SHP77 (cell line): ENCODE measurements around the gene DPF3.

Experiments
- DNase-seq, 2 experiments: peaks; one replicate each; lab custom pipeline; 2025; lab: John Stamatoyannopoulos, UW

Gene DPF3

DNA sequence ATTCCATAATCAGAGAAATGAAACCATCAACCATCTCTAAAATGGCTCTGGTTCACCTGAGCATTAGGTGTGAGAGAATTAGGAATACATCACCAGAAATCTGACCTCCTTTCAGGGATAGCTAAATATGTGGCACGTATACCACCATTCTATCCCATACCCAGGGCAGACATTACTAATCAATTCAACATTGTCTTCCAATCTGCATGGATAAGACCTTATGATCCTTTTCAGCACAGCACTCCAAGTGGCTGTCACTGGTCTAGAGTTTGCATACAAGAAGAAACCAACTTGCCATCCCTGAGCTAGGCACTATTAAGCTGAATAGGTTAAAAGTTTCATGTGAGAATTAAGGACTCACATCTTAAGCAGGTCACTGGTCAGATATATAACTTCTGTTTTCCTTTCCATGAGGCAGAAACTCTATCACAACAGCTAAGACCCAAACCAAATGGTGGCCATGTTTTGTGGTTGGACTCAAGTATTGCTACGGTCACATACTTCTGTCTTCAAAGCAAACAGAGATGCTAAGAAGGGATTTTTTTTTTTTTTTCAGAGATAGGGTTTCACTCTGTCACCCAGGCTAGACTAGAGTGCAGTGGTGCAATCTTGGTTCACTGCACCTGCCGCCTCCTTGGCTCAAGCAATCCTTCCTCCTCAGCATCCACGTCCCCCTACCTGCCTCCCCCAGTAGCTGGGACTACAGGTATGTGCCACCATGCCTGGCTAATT, 249.0 kb downstream of the DPF3 start:
- DNase-seq, result no peak

DNA sequence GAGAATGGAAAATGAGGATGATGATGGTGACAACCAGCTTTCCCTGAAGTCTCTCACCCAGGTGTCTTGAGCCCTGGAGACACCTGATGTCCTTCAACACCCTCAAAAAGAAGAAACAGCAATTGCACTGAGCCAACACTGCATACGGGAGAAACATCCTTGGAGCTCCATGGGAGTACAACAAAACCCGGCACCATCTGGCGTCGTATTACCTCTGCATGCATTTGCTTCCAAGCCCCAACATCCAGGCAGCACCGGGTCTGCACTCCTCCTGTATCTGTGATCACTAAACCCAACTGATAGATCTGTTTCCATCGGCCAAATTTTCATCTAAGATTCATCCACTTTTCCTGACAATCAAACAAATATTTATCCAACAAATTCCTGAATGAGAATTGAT, 249.9 kb downstream of the DPF3 start:
- DNase-seq, result no peak

DNA sequence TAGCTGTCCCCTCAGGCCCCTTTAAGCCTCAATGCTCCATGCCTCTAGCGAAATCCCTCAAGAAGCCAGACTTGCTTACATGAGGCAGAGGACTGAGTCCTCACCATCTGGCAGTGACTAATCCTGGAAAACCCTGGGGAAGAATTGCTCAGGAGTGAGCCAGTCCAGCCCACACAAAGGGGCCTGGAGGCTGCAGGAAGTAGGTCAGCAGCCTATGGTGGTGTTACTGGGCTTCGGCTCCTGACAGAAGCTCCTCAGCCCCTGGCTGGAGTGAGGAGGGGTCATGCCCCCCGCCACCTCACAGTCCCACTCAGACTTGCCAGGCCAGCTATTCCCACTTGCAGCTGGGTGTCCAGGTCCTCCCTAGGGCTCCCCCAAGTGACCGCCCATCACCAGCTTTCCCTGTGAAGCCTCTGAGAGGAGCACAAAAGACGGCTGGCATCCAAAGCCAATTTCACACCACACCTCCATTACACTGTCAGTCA, 250.5 kb downstream of the DPF3 start:
- no peak for DNase-seq

DNA sequence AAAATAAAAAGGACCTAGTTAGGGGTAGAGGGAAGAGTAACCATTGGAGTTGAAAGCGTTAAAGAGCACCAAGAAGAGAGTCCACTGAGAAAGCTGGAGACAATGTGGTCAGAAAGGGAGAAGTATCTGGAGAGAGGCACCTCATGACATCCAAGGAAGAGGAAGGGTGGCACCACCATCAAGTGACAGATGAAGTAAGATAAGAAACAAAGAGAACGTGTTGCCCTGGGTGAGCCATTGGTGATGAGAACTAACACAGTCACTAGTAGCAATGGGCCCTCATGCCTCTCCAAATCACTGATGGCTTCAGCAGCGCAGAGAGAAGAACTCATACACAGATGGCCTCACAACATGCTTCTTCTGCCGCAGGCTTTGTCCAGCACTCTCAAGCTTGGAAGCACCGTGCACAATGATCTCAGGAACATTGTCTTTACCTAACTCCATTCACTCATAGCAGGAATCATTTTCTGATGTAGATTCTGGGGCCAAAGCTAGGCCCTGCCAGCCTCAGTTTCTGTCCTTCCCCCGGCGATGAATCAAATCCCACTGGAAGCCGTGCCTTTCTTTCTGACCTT, 252.9 kb downstream of the DPF3 start:
- no peak for DNase-seq

DNA sequence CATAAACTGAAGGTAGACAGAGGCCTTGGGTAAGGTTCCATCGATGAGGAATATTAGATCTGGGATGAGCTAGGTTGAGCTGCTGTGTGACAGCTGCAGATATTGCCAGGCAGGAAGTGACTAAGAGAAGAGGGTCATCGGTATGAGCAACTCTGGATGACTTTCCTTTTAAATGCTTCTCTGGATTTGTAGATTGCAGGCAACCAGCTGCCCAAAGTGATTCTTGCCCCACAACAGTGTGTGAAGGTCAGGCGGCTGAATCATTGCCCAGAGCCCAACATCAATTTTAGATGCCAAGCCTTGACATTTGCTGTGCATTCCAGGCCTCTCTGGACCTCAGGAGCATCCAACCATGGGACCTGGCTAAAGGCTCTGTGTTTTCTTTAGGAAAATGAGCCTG, 255.9 kb downstream of the DPF3 start:
- no peak for DNase-seq

DNA sequence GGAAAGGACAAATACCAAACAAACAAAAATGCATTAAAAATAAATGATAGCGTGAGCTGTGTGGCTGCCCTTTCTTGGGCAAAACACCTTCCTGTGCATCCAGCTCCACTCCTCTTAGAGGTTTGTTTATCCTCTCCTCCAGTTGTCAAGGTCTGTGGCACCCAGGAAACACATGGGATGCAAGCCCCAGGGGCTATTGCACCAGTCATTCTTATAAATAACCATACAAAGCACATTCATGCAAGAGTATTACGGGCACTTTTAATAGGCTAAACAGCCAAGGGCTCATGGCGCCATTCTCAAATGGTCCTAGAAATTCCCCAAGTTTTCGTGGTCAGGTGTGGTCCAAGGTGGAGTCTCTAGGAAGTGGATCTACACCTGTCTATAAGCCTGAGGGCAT, 257.0 kb downstream of the DPF3 start:
- no peak for DNase-seq

DNA sequence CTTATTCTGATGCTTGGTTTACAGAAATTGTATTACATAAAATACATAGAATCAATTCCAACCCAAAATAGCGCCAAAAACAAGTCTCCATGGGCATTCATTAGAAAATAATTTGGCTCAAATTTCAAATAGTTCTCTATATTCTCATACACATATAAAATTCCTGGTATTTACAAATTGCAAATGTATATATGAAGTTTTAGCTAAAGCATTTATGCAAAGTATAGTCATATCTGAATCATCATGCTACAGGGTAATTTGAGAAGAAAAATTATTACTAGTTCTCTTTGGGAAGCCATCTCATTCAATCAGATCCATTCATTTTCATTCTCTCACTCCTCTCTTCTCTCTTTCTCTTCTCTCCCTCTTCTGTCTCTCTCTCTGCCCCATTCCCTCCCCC, 257.8 kb downstream of the DPF3 start:
- no peak for DNase-seq

DNA sequence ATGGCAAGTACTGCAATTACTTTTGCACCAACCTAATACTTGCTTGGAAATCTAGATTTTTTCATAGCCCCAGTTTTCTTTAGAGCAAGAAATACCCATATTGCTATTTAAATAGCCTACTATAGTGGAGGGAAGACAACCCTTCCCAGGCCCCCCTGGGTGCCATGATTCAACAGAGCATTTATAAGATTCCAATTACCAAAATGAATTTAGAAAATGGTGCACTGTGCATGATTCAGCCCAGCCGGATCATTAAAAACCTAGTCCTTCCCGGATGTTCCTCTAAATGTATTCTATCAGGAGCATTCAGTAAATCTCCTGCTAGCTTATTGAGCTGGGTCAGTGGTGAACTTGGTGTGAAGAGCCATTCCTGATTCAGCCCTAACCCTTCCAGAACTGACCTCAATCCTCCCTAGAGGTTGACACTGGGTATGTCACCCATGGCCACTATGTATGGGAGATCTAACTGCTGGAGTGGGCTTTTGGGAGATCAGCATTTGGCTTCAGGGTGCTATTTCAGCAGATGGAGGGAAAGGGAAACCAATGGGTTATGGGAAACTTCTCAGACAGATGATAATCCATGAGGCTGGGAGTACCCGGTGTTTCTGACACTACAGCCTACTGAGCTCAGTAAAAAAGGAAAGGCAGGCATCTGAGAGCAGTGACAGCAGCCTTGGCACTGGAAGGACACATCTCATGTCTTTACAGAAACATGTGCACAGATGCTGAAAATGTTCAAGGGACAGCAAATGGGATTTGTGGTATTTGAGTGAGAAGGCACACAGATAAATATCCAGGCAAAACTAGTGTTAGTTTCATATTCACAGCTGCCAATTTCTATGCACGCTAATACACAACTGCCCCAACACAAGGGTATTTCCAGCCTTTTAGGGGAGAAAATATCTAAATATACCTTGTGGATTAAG, 258.9 kb downstream of the DPF3 start:
- DNase-seq, result no peak

DNA sequence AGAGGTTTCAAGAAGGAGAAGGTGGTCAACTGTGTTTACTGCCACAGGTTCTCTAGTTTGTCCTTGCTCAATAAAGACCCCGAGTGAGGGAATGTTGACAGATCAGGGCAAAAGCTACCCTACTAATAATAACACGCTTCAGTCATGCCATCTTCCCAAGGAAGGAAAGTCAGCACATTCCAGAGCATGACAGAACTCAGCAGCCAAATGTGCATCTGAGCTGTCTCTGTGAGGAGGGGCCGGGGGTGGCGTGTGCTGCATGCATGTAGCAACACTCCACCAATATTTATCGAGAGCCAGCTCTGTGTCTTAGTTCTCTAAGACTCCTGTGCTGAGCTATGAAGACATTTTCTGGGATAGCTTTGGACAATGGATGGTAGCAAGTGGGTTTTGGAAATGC, 260.4 kb downstream of the DPF3 start:
- DNase-seq, result no peak

DNA sequence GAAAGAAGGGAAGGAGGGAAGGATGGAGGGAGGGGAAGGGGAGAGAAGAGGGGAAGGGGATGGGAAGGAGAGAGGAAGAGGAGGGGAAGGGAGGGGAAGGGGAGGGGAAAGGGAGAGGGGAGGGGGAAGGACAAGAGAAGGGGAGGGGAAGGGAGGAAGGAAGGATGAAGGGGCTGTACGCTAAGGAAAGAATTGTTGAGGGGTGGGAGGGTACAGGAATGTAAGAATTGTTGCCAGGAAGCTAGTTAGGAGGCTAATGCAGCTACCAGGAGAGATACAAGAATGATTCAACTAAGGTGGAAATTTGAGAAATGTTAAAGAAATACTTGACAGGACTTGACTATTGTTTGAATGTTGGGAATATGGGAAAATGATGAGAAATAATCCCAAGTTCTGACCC, 261.2 kb downstream of the DPF3 start:
- DNase-seq, result no peak

DNA sequence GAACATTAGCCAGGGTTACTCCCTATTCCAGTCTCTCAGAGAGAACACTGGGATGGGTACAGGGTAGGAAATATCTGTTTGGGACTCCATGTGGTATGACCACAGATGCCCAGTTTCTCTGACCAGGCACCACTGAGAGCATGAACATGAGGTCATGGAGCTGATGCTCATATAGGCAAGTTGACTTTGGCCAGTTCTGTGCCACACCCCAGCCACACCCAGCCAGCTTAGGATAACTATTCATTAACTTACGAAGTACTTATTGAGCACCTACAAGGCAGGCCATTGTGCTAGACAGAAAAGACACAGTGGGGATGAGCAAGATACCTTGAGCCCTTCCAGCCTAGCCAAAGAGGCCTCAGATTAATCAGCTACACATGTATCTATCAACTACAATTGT, 262.5 kb downstream of the DPF3 start:
- DNase-seq, result no peak

DNA sequence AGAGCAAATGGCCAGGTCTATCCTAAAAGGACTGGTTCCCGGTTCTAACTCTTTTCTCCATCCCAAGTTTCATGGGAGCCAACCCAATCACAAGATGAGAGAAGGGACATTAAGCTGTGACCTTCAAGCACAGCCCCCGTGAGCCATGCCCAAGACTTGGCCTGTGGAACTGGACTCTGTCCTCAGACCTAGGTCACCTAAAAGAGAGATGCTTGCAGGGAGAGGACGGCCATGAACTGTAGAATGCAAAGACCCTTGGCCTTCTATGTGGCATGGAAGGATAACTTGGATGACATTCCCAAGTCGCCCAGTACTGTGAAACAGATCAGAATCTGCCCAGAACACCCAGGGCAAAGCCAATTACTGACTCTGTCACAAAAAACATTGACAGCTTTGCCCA, 263.5 kb downstream of the DPF3 start:
- DNase-seq, result no peak

DNA sequence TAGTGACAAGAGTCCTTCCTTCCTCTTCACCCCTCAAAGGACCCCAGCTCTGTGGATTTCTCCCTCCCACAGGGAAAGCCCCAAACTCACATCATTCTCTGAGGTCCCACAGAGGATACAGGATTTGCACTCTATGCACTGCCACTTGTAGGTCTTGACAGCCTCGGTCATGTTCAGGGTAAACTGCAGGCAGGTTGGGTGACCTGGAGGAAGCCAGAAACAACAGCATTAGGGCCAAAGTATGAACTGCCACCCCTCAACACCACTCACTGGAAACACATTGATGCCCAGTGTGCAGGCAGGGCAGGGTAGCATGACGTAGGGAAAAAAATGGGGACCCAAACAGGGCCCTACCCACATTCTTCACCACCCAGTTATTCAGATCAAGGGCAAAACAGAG, 264.4 kb downstream of the DPF3 start:
- no peak for DNase-seq

DNA sequence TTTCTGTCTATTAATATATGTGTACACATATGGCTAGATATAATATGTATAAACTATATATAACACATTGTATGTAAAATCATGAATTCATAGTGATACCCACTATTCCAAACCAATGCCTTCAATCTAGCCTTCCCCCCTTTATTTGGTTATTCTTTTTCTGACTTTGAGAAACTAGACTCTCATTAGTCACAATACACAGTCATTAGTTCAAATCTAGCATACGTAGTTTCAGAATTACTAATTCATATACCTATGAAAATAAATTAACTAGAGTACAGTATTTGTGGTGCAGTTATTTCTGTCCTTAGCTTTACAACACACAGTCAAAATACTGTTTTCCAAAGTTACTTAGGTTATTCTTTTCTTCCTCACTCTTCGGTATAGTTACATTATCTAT, 268.2 kb downstream of the DPF3 start:
- DNase-seq, result no peak

DNA sequence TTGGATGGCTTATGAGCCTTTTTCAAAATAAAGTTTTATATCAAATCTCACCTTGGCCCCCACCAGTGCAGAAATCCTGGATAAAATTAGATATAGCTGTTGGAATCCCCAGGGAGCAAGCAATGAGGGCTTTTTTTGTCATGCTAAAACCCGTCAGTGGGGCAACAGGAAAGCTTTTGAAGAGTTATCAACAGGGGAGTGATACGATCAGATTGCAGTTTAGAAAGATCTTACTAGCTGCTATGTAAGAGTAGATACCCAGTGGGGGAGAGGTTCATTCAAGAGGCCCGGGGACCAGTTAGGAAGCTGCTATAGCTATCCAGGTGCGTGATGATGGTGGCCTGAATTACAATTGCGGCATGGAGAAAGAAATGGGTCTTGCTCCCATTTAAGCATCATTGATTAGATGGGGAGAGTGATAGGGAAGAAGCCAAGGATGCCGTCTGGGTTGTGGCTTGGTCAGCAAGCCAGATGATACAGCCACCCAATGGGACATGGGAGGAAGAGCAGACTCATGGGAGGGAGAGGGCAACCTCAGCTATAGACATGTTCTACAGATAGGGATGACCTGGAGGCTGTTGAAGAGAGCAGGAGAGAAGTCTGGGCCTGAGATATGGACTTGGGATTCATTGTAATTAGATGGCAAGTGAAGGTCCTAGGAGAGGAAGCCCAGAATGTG, 272.4 kb downstream of the DPF3 start:
- DNase-seq, result no peak

DNA sequence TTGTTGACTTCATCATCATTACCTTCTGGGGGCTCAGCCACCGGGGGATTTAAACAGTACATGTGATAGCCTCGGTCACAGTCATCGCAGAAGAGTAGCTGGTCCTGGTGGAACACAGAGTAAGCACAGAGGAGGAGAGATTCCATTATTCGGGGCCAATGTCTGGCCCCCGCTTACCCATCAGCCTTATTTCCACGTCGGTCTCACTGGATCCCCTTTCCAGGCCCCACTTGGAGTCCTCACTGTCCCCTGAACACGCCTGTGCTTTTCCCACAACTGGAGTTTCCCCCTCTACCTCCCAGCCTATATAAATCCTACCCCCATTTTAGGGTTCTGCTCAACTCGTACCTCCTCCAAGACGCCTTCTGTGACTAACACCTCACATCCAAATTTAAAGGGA, 274.0 kb downstream of the DPF3 start:
- no peak for DNase-seq

DNA sequence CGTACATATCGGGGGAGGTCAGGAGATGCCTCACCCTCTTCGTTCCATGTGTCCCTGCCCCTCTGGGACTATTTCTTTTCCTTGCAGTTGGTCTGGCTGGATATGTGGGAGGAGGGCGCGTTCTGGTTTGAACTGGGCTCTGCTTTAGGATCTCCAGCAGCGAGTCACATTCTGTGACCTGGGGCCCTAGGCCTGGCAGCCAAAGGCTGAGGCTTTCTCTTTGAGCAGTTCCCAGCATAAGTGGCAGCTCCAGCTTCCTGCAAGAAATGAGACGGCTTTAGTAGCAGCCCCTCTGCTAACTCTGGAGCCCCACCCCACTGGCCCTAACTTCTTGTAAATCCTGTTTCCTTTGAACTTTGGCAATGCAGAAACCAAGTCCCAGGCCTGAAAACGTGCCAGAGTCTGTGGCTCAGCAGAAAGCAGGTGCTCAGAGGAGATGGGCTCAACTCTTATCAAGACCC, 274.8 kb downstream of the DPF3 start:
- no peak for DNase-seq

DNA sequence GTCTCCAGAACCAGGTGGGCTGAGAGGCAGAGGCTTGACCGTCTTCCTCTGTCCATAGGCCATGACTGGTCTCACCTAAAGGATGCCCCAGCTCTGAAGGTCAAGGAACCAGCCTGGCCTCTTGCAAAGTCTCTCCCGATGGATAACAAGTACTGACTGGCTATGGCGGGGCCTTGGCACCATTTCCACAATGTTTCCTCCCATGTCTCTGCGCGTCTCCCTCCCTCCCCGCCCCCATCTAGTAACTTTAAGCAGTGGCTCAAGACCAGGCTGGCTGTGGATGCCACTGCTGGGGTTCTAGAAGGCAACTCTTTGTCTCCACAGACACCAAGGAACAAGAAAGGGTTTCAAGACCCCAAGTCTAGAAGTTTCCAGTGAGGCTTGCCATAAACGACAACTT, 275.5 kb downstream of the DPF3 start:
- no peak for DNase-seq

DNA sequence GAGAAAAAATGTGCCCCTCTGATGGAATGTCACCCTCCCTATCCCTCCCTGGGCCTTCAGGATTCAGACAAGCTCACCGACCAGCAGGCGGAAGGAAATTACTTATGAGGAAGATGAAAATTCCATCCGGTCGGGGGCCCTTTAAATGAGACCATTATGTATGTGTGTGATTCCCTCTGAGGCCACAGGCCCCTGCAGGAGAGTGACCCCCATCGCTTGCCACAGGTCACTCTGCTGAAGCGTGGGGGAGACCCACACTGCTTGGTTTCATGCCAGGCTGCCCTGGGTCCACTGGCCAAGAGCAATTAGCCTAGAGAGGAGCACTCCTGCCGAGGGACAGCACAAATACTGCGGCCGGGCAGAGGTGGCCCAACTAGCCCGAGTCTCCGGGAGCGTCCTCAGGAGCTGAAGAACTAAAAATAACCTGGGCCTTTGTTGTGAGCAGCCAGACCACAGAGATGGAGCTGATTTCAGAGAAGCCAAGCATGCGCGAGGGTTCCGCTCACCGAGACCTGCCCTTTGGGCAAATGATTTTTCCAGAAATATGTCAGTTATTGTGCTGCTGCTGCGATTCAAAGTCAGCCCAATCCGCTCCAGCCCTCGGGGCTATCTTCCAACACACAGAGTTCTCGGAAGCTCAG, 276.4 kb downstream of the DPF3 start:
- DNase-seq, result no peak

DNA sequence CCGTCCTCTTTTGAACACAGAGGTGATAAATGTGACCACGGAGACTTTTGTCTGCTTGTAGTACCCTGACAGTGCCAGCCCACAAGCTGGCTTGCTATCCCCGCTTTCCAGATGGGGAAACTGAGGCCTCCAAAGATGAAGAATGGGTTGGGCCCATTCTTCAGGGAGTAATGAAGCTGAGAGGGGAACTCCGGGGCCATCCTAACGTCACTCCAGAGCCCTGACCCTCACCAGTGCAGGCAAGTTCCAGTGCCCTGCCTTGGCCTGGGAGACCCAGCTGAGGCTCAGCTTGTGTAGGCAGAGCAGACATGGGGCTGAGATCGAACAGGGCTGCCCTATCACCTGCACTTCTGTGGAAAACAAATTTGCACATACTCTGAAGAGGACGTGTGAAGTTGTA, 277.1 kb downstream of the DPF3 start:
- no peak for DNase-seq

DNA sequence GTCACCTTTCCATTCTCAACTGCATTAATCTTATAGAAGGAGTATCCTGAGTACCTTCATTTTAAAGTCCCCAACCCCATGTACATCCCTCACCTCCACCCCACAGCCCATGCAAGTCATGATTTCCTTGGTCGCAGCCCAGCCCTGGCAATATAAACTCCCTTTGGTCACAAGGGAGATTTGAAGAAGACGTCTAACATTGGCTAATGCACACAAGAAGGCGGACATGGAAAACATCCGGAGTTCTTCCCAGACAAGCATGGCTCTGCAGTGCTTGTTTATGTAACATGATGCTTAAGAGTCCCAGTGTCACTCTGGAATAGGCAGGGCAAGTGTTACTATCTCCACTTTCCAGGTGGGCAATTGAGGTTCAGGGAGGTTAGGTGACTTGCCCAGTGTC, 277.6 kb downstream of the DPF3 start:
- no peak for DNase-seq
